ENCODE measurements around the gene PASD1. TPM values are rescaled to one million over a fixed set of nuclear protein-coding genes. Genes with fewer than 3 reads are reported as not detected.
A peak's percentile ranks its signal among the peaks of the same experiment; 100 is the strongest.

The PASD1 gene
- total RNA-seq, 1 experiment from 2014 or later = not detected

GRCh38 chrX:151523351-151523750 lies 40.1 kb upstream of the PASD1 start:
- no TSS peak for BruUV-seq (replicated peaks)

GRCh38 chrX:151536571-151536970 lies 26.9 kb upstream of the PASD1 start:
- Mint-ChIP-seq H3K4me1 (ENCODE audit: insufficient read depth, unreplicated experiment) (peaks cover 7% of the 10 kb centered on the region), H3K9me3 (ENCODE audit: unreplicated experiment) (peaks cover 13% of the 10 kb centered on the region), H3K4me3 (ENCODE audit: unreplicated experiment) (no peak overlapping the region), H3K36me3 (ENCODE audit: insufficient read depth, unreplicated experiment) (no peaks in the 10 kb centered on the region), H3K27me3 (ENCODE audit: insufficient read depth, unreplicated experiment) (peaks cover 11% of the 10 kb centered on the region), H3K27ac (ENCODE audit: low read depth, unreplicated experiment) (no peak overlapping the region)
- intact Hi-C loops (cut with micrococcal nuclease) = no loop called here
- ChIA-PET CTCF (no interaction called here), POLR2A (no interaction called here)
- no peak for TF ChIP-seq CTCF (IDR thresholded peaks at IDR 0.05; ENCODE audit: unreplicated experiment)
- no peak for DNase-seq (ENCODE audit: unreplicated experiment)
- no TSS peak for BruUV-seq (replicated peaks)

More at GRCh38 chrX:151523351-151523750, 40.1 kb upstream of the PASD1 start:
- ChIA-PET POLR2A (no interaction called here), CTCF (interaction anchor here (2.5 kb wide), 1 partner anchor 17 kb away, joined by 8 read pairs; no protein-coding TSS in a partner anchor)
- H3K27me3 Mint-ChIP-seq (ENCODE audit: insufficient read depth, unreplicated experiment) = peaks cover 13% of the 10 kb centered on the region
- H3K4me1 Mint-ChIP-seq (ENCODE audit: insufficient read depth, unreplicated experiment) = no peaks in the 10 kb centered on the region
- H3K27ac Mint-ChIP-seq (ENCODE audit: low read depth, unreplicated experiment) = no peak overlapping the region
- TF ChIP-seq CTCF (IDR thresholded peaks at IDR 0.05; ENCODE audit: unreplicated experiment) = no peak
- intact Hi-C loops (cut with micrococcal nuclease) = no loop called here
- H3K36me3 Mint-ChIP-seq (ENCODE audit: insufficient read depth, unreplicated experiment) = no peaks in the 10 kb centered on the region
- H3K9me3 Mint-ChIP-seq (ENCODE audit: unreplicated experiment) = no peaks in the 10 kb centered on the region
- H3K4me3 Mint-ChIP-seq (ENCODE audit: unreplicated experiment) = no peak overlapping the region
- no peak for DNase-seq (ENCODE audit: unreplicated experiment)

GRCh38 chrX:151537572-151537971 lies 25.9 kb upstream of the PASD1 start:
- intact Hi-C loops (cut with micrococcal nuclease) = no loop called here
- H3K4me1 Mint-ChIP-seq (ENCODE audit: insufficient read depth, unreplicated experiment) = peaks cover 7% of the 10 kb centered on the region
- H3K27ac Mint-ChIP-seq (ENCODE audit: low read depth, unreplicated experiment) = no peak overlapping the region
- no peak for TF ChIP-seq CTCF (IDR thresholded peaks at IDR 0.05; ENCODE audit: unreplicated experiment)
- ChIA-PET POLR2A (no interaction called here), CTCF (no interaction called here)
- H3K36me3 Mint-ChIP-seq (ENCODE audit: insufficient read depth, unreplicated experiment) = no peaks in the 10 kb centered on the region
- no TSS peak for BruUV-seq (replicated peaks)
- peaks cover 8% of the 10 kb centered on the region for H3K27me3 Mint-ChIP-seq (ENCODE audit: insufficient read depth, unreplicated experiment)
- DNase-seq (ENCODE audit: unreplicated experiment) = no peak
- peaks cover 15% of the 10 kb centered on the region for H3K9me3 Mint-ChIP-seq (ENCODE audit: unreplicated experiment)
- no peak overlapping the region for H3K4me3 Mint-ChIP-seq (ENCODE audit: unreplicated experiment)

GRCh38 chrX:151538190-151539122 lies 25.0 kb upstream of the PASD1 start:
- BruUV-seq (replicated peaks) = no TSS peak
- no peaks in the 10 kb centered on the region for H3K36me3 Mint-ChIP-seq (ENCODE audit: insufficient read depth, unreplicated experiment)
- DNase-seq (ENCODE audit: unreplicated experiment) = peak; percentile 23
- POLR2A ChIA-PET = no interaction called here
- peaks cover 7% of the 10 kb centered on the region for H3K9me3 Mint-ChIP-seq (ENCODE audit: unreplicated experiment)
- H3K27ac Mint-ChIP-seq (ENCODE audit: low read depth, unreplicated experiment) = no peak overlapping the region
- H3K27me3 Mint-ChIP-seq (ENCODE audit: insufficient read depth, unreplicated experiment) = no peaks in the 10 kb centered on the region
- CTCF ChIA-PET = no interaction called here
- no peak for TF ChIP-seq CTCF (IDR thresholded peaks at IDR 0.05; ENCODE audit: unreplicated experiment)
- H3K4me3 Mint-ChIP-seq (ENCODE audit: unreplicated experiment) = no peak overlapping the region
- intact Hi-C loops (cut with micrococcal nuclease) = no loop called here
- H3K4me1 Mint-ChIP-seq (ENCODE audit: insufficient read depth, unreplicated experiment) = peaks cover 2% of the 10 kb centered on the region

All from MCF 10A (cell line).